Keratinocyte (primary cell): ENCODE measurements around the gene THOC3. TPM values are rescaled to one million over a fixed set of nuclear protein-coding genes. Genes with fewer than 3 reads are reported as not detected.
"Not testable (repeated sequence)": the region's sequence is repeated elsewhere in the genome, so short reads cannot be mapped to it uniquely, and the experiment has no call there.

Experiments used
- DNase-seq: peaks from one replicate; pipeline ENCODE4 v3.0.0-alpha.2; 2011; ENCODE audit warnings: low read depth, missing footprints, low spot score
- FAIRE-seq: peaks from 2 replicates; lab custom pipeline; 2011; peaks lifted over from hg19 to GRCh38; lab: Jason Lieb, UNC
- H2AFZ ChIP-seq: 2 replicates; pipeline ENCODE4 v1.6.0; 2012; ENCODE audit warnings: low read length, control low read depth, inconsistent platforms; ENCODE audit not compliant: control insufficient read depth
- H3K27ac ChIP-seq: 2 replicates; pipeline ENCODE4 v1.5.1; 2011; ENCODE audit warnings: low read length; ENCODE audit not compliant: control insufficient read depth, insufficient read depth
- H3K27me3 ChIP-seq: 3 replicates; pipeline ENCODE4 v1.6.0; 2011; ENCODE audit warnings: low read length; ENCODE audit not compliant: control insufficient read depth, insufficient read depth; ENCODE audit errors: extremely low read depth
- H3K36me3 ChIP-seq, 2 experiments: 2 replicates in 1 of 2; 3 replicates in 1 of 2; pipeline ENCODE4 v1.5.1; 2011; ENCODE audit warnings: low read length in 2 of 2, mild to moderate bottlenecking in 1 of 2; ENCODE audit not compliant: control insufficient read depth in 2 of 2, insufficient read depth in 2 of 2; ENCODE audit errors: extremely low read depth in 1 of 2
- H3K4me1 ChIP-seq: 3 replicates; pipeline ENCODE4 v1.5.1; 2011; ENCODE audit warnings: low read length; ENCODE audit not compliant: control insufficient read depth, insufficient read depth; ENCODE audit errors: extremely low read depth
- H3K4me2 ChIP-seq: 3 replicates; pipeline ENCODE4 v1.6.0; 2011; ENCODE audit warnings: low read depth, low read length; ENCODE audit not compliant: control insufficient read depth, insufficient read depth; ENCODE audit errors: extremely low read depth
- H3K4me3 ChIP-seq, 3 experiments: fragments of 200-600 bp in 1 of 3; sonication (generic) in 1 of 3; 2 replicates in 2 of 3; 3 replicates in 1 of 3; pipeline ENCODE4 v1.5.1; 2011 to 2016; ENCODE audit warnings: low read length in 3 of 3, mild to moderate bottlenecking in 3 of 3, control low read depth in 2 of 3, inconsistent platforms in 1 of 3, low read depth in 1 of 3, mixed read lengths in 1 of 3, mixed run types in 1 of 3, moderate library complexity in 1 of 3; ENCODE audit not compliant: control insufficient read depth in 2 of 3, insufficient read depth in 2 of 3; ENCODE audit errors: extremely low read depth in 1 of 3
- H3K79me2 ChIP-seq: 2 replicates; pipeline ENCODE4 v1.6.0; 2012; ENCODE audit warnings: low read length; ENCODE audit not compliant: control insufficient read depth, insufficient read depth
- H3K9ac ChIP-seq: 3 replicates; pipeline ENCODE4 v1.6.0; 2011; ENCODE audit warnings: low read length; ENCODE audit not compliant: control insufficient read depth, insufficient read depth; ENCODE audit errors: extremely low read depth
- H3K9me1 ChIP-seq: 3 replicates; pipeline ENCODE4 v1.6.0; 2011; ENCODE audit warnings: low read length; ENCODE audit not compliant: control insufficient read depth, insufficient read depth; ENCODE audit errors: extremely low read depth
- H3K9me3 ChIP-seq: 2 replicates; pipeline ENCODE4 v1.5.1; 2012; ENCODE audit warnings: low read depth, low read length; ENCODE audit not compliant: control insufficient read depth
- H4K20me1 ChIP-seq: 3 replicates; pipeline ENCODE4 v1.6.0; 2011; ENCODE audit warnings: low read length; ENCODE audit not compliant: control insufficient read depth, insufficient read depth; ENCODE audit errors: extremely low read depth
- dilution Hi-C: fragments of 300-500 bp; cut with MboI; formaldehyde crosslinking; loops from one replicate; pipeline ENCODE4 v1.7.0; 2020; ENCODE audit warnings: low sequenced_read_pairs; ENCODE audit not compliant: extremely low pct_ligation_motif_present
- polyA plus RNA-seq, 5 experiments: library from polyadenylated mRNA; depleted of rRNA in 3 of 5; stranded (reverse) in 3 of 5; stranded (forward) in 1 of 5; unstranded in 1 of 5; fragments of >200 nt; gene quantifications; 1 replicate in 1 of 5; 2 replicates in 3 of 5; 3 replicates in 1 of 5; pipeline versions ENCODE4 v1.2.1 to v1.2.3, GENCODE V29; 2011 to 2012; ENCODE audit warnings: missing spikeins in 2 of 5, low read depth in 1 of 5, low replicate concordance in 1 of 5

THOC3 gene
- polyA plus RNA-seq, 1 donor (not counting 4 experiments of a cell fraction or from before 2014, with no cell fraction given), result 194 TPM

DNA sequence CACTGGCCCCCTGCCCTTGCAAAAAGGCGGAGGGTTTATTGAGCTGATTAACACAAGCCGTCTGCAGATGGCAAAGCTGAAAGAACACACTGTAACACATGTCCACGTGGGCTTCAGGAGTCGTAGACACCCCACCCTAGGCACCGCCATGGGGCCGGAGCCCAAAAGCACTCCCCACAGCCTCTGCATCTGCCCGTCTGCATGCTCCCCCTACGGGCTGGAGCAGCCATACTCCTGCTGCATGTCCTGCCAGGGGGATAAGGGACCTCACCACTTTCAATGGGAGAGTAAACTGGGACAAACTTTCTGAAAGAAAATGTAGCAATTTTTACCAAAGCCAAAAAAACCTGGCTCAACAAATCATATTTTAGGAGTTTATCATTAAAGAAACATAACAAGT is 42.1 kb upstream of the THOC3 start:
- dilution Hi-C loops, DNase-seq, H3K9me3 ChIP-seq, H4K20me1 ChIP-seq, H3K9ac ChIP-seq, H3K27ac ChIP-seq, H3K9me1 ChIP-seq, H3K4me3 ChIP-seq, H3K79me2 ChIP-seq, H3K4me1 ChIP-seq, FAIRE-seq, H3K4me2 ChIP-seq, H2AFZ ChIP-seq, H3K27me3 ChIP-seq, H3K36me3 ChIP-seq: not testable (repeated sequence)

DNA sequence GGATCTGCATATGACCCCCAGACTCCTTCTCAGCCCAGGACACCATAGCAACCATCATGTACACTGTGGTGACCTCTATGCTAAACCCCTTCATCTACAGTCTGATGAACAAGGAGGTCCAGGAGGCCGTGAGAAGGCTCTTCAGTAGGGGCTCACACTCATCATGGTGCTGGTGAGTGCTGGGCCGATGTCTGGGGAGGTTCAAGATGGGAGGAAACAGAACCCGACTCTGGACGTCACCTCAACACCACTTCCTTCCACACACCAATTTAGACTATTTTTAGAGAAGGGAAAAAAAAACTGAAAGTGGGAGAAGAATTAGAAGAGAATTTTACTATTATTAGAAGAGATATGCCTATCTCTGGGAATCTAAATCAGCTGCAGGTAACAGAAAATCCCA is 39.1 kb upstream of the THOC3 start:
- H3K4me2 ChIP-seq, H3K4me3 ChIP-seq, H3K36me3 ChIP-seq, H3K4me1 ChIP-seq, H3K79me2 ChIP-seq, H3K9me3 ChIP-seq, H3K27me3 ChIP-seq, FAIRE-seq, dilution Hi-C loops, H3K9me1 ChIP-seq, H3K9ac ChIP-seq, H4K20me1 ChIP-seq, H3K27ac ChIP-seq, H2AFZ ChIP-seq, DNase-seq: not testable (repeated sequence)

GRCh38 chr5:176006819-176007218 is 38.7 kb upstream of the THOC3 start:
- H3K9me3 ChIP-seq, H3K9me1 ChIP-seq, FAIRE-seq, H3K4me3 ChIP-seq, dilution Hi-C loops, H4K20me1 ChIP-seq, H3K27me3 ChIP-seq, H2AFZ ChIP-seq, H3K27ac ChIP-seq, DNase-seq, H3K9ac ChIP-seq, H3K4me2 ChIP-seq, H3K79me2 ChIP-seq, H3K36me3 ChIP-seq, H3K4me1 ChIP-seq: not testable (repeated sequence)

DNA sequence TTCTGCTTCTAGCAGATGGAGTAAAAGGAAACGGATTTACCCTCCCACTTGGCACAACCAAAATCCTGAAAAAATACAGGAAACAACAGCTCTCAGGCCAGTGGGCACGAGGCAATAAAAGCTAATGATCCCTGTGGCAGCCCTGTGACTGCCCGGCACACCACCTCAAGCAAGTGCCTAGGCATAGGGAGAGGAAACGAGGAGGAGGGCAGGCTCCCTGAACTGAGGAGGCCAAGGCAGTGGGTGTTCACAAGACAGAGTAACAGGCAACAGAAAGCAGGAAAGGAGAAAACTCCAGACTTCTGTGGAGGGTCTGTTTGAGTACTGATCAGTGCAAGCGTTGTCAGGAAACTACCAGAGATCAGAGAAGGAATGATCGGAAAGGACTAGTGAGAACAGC is 29.9 kb upstream of the THOC3 start:
- H3K9me1 ChIP-seq, H3K27me3 ChIP-seq, H4K20me1 ChIP-seq, H3K4me1 ChIP-seq, H3K36me3 ChIP-seq, FAIRE-seq, H3K9me3 ChIP-seq, H3K9ac ChIP-seq, H3K4me2 ChIP-seq, H3K4me3 ChIP-seq, H3K27ac ChIP-seq, H3K79me2 ChIP-seq, dilution Hi-C loops, H2AFZ ChIP-seq, DNase-seq: not testable (repeated sequence)

- H2AFZ ChIP-seq, DNase-seq, H3K27ac ChIP-seq, H3K36me3 ChIP-seq, FAIRE-seq, H3K4me2 ChIP-seq, dilution Hi-C loops, H4K20me1 ChIP-seq, H3K27me3 ChIP-seq, H3K79me2 ChIP-seq, H3K4me3 ChIP-seq, H3K9me3 ChIP-seq, H3K4me1 ChIP-seq, H3K9ac ChIP-seq, H3K9me1 ChIP-seq: not testable (repeated sequence)
These were observed 29.4 kb upstream of the THOC3 start for GRCh38 chr5:175997495-175997894.
